Measurements from ENCODE around the gene IL4R.

DNA sequence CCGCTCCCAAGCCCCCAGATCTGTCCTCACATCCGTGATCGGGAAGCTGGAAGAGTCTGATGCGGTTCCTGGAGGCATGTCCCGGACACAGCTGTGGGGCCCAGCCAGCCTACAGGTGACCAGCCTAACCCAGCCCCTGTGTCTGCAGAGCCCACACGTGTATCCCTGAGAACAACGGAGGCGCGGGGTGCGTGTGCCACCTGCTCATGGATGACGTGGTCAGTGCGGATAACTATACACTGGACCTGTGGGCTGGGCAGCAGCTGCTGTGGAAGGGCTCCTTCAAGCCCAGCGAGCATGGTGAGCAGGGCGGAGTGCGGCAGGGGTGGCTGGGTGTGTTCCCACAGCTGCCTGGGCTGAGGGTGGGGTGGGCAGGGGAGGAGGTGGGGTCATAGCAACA, 30.9 kb downstream of the IL4R start:
- TF ChIP-seq CTCF (conservative IDR thresholded peaks at IDR 0.05) = no peak
- TF ChIP-seq ZFX (IDR thresholded peaks at IDR 0.05) = no peak

All from C4-2B (cell line).